Trophoblast cell (in vitro differentiated cells and primary cell): Measurements from ENCODE around the gene ANKRD16.

Source experiments
- DNase-seq, 2 donors: peaks; one replicate each; pipeline ENCODE4 v3.0.0-alpha.2; 2016
- H2AFZ ChIP-seq: 2 replicates; pipeline ENCODE4 v1.6.1; 2013; ENCODE audit warnings: low read length, moderate library complexity, mild to moderate bottlenecking; ENCODE audit not compliant: insufficient read depth, poor library complexity
- H2AK5ac ChIP-seq: 2 replicates; pipeline ENCODE4 v1.6.1; 2013; ENCODE audit warnings: mild to moderate bottlenecking, low read length
- H2BK120ac ChIP-seq: 2 replicates; pipeline ENCODE4 v1.6.1; 2013; ENCODE audit warnings: low read length, mild to moderate bottlenecking, moderate library complexity; ENCODE audit not compliant: insufficient read depth, poor library complexity
- H2BK12ac ChIP-seq: 2 replicates; pipeline ENCODE4 v1.6.1; 2013; ENCODE audit warnings: mild to moderate bottlenecking, low read length, moderate library complexity
- H2BK5ac ChIP-seq: 2 replicates; pipeline ENCODE4 v1.6.1; 2013; ENCODE audit warnings: low read length, low read depth, moderate library complexity, mild to moderate bottlenecking; ENCODE audit not compliant: poor library complexity
- H3K14ac ChIP-seq: 2 replicates; pipeline ENCODE4 v1.6.1; 2013; ENCODE audit warnings: mild to moderate bottlenecking, low read length
- H3K18ac ChIP-seq: 2 replicates; pipeline ENCODE4 v1.6.1; 2013; ENCODE audit warnings: mild to moderate bottlenecking, low read length
- H3K23ac ChIP-seq: 2 replicates; pipeline ENCODE4 v1.6.1; 2013; ENCODE audit warnings: low read length
- H3K27ac ChIP-seq: 2 replicates; pipeline ENCODE4 v1.5.1; 2013; ENCODE audit warnings: low read depth, mild to moderate bottlenecking, inconsistent platforms, low read length, moderate library complexity
- H3K27me3 ChIP-seq: 2 replicates; pipeline ENCODE4 v1.6.1; 2013; ENCODE audit warnings: inconsistent platforms, mild to moderate bottlenecking, low read length, moderate library complexity; ENCODE audit not compliant: insufficient read depth
- H3K36me3 ChIP-seq, 2 experiments: 1 replicate in 1 of 2; 2 replicates in 1 of 2; pipeline ENCODE4 v1.6.1; 2013; ENCODE audit warnings: low read length in 2 of 2, mild to moderate bottlenecking in 2 of 2, moderate library complexity in 1 of 2; ENCODE audit not compliant: insufficient read depth in 2 of 2, control insufficient read depth in 1 of 2
- H3K4ac ChIP-seq: 2 replicates; pipeline ENCODE4 v1.6.1; 2013; ENCODE audit warnings: low read depth, mild to moderate bottlenecking, low read length, moderate library complexity
- H3K4me1 ChIP-seq, 2 experiments: 1 replicate in 1 of 2; 2 replicates in 1 of 2; pipeline ENCODE4 v1.6.1; 2013; ENCODE audit warnings: low read length in 2 of 2, mild to moderate bottlenecking in 2 of 2, moderate library complexity in 1 of 2; ENCODE audit not compliant: insufficient read depth in 2 of 2, control insufficient read depth in 1 of 2
- H3K4me2 ChIP-seq: 2 replicates; pipeline ENCODE4 v1.6.1; 2013; ENCODE audit warnings: inconsistent platforms, mild to moderate bottlenecking, low read length, moderate library complexity
- H3K4me3 ChIP-seq: 2 replicates; pipeline ENCODE4 v1.5.1; 2013; ENCODE audit warnings: mild to moderate bottlenecking, low read depth, low read length, inconsistent platforms
- H3K79me1 ChIP-seq: one replicate; pipeline ENCODE4 v1.6.1; 2013; ENCODE audit warnings: low read length
- H3K79me2 ChIP-seq: 2 replicates; pipeline ENCODE4 v1.6.1; 2013; ENCODE audit warnings: low read length, mild to moderate bottlenecking; ENCODE audit not compliant: control insufficient read depth, insufficient read depth, poor library complexity
- H3K9ac ChIP-seq: 2 replicates; pipeline ENCODE4 v1.6.1; 2013; ENCODE audit warnings: mild to moderate bottlenecking, low read length
- H3K9me3 ChIP-seq: 2 replicates; pipeline ENCODE4 v1.6.1; 2013; ENCODE audit warnings: low read depth, mild to moderate bottlenecking, control low read depth, inconsistent platforms, low read length; ENCODE audit not compliant: insufficient read depth
- H4K12ac ChIP-seq: 2 replicates; pipeline ENCODE4 v1.6.1; 2013; ENCODE audit warnings: low read depth, mild to moderate bottlenecking, low read length, moderate library complexity
- H4K8ac ChIP-seq: 2 replicates; pipeline ENCODE4 v1.6.1; 2013; ENCODE audit warnings: low read depth, mild to moderate bottlenecking, low read length, moderate library complexity
- H4K91ac ChIP-seq: one replicate; pipeline ENCODE4 v1.6.1; 2013; ENCODE audit warnings: low read depth, mild to moderate bottlenecking, low read length, moderate library complexity
- WGBS: extraction: QIAGEN DNeasy Blood & Tissue Kit; methylation state at CpG from one replicate; pipeline ENCODE4 v1.1.7; 2013; ENCODE audit warnings: missing lambda C conversion rate; ENCODE audit not compliant: insufficient read length, insufficient coverage; ENCODE audit errors: extremely low coverage; 5-methylcytosine and 5-hydroxymethylcytosine counted together

The ANKRD16 gene

DNA sequence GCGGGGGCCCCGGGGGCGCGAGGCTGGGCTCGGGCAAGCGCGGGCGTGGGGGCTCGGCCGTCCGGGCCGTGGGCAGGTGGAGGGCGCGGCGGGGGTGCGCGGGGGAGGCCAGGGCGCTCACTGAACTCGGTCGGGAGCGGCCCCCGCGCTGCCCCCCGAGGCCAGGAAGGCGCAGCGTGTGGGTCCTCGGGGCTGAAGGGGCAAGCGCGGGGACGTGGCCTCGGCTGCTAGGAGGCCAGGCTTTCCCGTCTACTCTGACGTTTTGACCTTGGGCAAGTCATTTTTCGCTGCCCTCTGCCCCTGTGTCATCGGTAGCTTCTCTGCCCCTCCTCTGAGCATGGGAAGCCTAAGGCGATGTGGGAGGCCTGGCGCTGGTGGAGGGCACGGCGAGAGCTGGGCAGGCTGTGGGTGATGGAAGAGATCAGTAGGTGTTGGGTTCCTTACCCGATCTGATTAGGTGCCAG lies 791 bp upstream of the ANKRD16 start:
- Histone ChIP-seq H2BK12ac (no peak overlapping the region), H2AK5ac (peak overlapping the region; percentile 69), H3K4ac (peak overlapping the region; percentile 60), H3K27me3 (no peaks in the 10 kb centered on the region), H3K79me2 (peaks cover 11% of the 10 kb centered on the region), H3K4me2 (peak overlapping the region; percentile 73), H3K36me3 (peaks cover 10 to 15% of the 10 kb centered on the region in 2 experiments), H4K91ac (peak overlapping the region; percentile 75), H2BK5ac (no peak overlapping the region), H3K4me3 (peak overlapping the region; percentile 80), H3K23ac (no peak overlapping the region), H3K9me3 (no peaks in the 10 kb centered on the region), H3K9ac (peak overlapping the region; percentile 79), H2BK120ac (no peak overlapping the region), H3K27ac (peak overlapping the region; percentile 3), H3K79me1 (peaks cover 8% of the 10 kb centered on the region), H4K12ac (peak overlapping the region; percentile 65), H2AFZ (no peak overlapping the region), H3K14ac (peak overlapping the region; percentile 33), H3K18ac (peak overlapping the region; percentile 62), H4K8ac (peak overlapping the region; percentile 63), H3K4me1 (peaks cover 4 to 13% of the 10 kb centered on the region in 2 experiments)
- peak; percentile 15 to 50 for DNase-seq
- WGBS, result no CpG with 5 or more reads among the region's 40 CpGs

DNA sequence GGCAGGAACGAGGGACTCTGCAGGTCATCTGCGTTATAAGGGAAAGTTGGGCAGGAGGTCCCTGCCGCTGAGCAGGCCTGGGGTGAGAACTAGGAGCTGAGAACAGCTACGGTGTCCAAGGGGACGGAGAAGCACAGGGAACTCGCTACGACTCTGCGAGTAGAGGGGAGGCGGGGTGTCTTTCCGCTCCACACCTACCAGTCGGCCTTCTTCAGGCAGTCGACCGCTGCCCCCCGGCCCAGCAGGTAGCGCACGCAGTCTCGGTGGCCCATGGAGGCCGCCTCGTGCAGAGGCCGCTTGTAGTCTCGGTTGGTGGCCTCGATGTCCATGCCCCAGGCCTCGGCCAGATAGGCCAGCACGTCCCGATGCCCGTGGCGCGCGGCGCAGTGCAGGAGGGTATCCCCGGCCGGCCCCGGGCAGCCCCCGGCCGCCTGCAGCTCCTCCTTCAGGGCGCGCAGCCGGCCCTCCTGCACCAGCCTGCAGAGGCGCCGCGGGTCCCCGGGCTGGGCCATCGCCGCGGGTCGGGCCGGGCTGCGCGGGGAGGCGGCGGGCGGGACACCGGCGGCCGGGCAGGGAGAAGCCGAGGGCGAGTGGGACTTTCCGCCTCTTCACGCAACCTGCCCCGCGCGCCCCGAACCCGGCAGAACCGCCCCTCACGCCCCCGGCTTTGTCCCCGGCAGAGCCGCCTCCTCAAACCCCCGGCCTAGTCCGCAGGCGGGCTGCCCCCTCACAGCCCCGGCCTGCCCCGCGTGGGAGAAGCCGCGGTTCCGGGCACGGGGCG lies 660 bp downstream of the ANKRD16 start:
- Histone ChIP-seq H3K79me1 (peaks cover 8% of the 10 kb centered on the region), H3K4me2 (peak overlapping the region; percentile 65), H3K14ac (peak overlapping the region; percentile 89), H3K4ac (peak overlapping the region; percentile 90), H2BK5ac (peak overlapping the region; percentile 53), H2BK12ac (no peak overlapping the region), H3K18ac (peak overlapping the region; percentile 72), H4K12ac (peak overlapping the region; percentile 74), H3K9me3 (no peaks in the 10 kb centered on the region), H3K9ac (peak overlapping the region; percentile 38), H3K36me3 (peaks cover 6 to 12% of the 10 kb centered on the region in 2 experiments), H3K27ac (peak overlapping the region; percentile 29), H3K23ac (no peak overlapping the region), H4K8ac (peak overlapping the region; percentile 97), H4K91ac (peak overlapping the region; percentile 59), H3K4me3 (peak overlapping the region; percentile 87), H3K27me3 (no peaks in the 10 kb centered on the region), H3K4me1 (peaks cover 4 to 13% of the 10 kb centered on the region in 2 experiments), H2AK5ac (no peak overlapping the region), H2AFZ (peak overlapping the region; percentile 96), H3K79me2 (peaks cover 11% of the 10 kb centered on the region), H2BK120ac (no peak overlapping the region)
- WGBS, result no CpG with 5 or more reads among the region's 80 CpGs
- DNase-seq, result peak; percentile 7 to 43

DNA sequence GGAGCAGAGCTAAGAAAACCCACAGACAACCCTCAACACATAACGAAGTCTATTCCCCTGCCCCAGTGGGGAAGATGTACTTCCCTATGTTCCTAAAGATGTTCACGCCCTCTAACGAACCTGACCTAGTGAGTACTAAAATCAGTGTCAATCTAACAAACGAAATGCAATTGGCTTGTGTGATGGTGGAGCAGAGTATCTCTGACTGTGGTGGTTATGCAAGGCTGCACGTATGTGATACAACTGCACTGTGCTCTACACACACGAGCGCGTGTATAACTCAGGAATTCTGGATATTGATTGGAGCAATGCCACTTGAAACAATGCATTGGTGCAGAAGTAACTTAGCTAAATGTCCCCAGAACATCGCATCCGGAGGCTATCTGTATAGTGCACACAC lies 1.3 kb downstream of the ANKRD16 start:
- H3K27ac ChIP-seq, result no peak overlapping the region
- peaks cover 7 to 13% of the 10 kb centered on the region in 2 experiments for H3K36me3 ChIP-seq
- no peak overlapping the region for H3K18ac ChIP-seq
- no CpG with 5 or more reads among the region's 10 CpGs for WGBS
- H3K27me3 ChIP-seq, result no peaks in the 10 kb centered on the region
- no peak overlapping the region for H4K91ac ChIP-seq
- H4K8ac ChIP-seq, result no peak overlapping the region
- no peak overlapping the region for H3K4ac ChIP-seq
- peak overlapping the region; percentile 65 for H3K4me2 ChIP-seq
- no peak overlapping the region for H4K12ac ChIP-seq
- H3K9ac ChIP-seq, result no peak overlapping the region
- H2AFZ ChIP-seq, result no peak overlapping the region
- H3K4me1 ChIP-seq, result peaks cover 4 to 13% of the 10 kb centered on the region in 2 experiments
- H3K9me3 ChIP-seq, result no peaks in the 10 kb centered on the region
- H2AK5ac ChIP-seq, result no peak overlapping the region
- no peak overlapping the region for H3K4me3 ChIP-seq
- peak in 1 of 2 donors; percentile 5 for DNase-seq
- H3K14ac ChIP-seq, result no peak overlapping the region
- no peak overlapping the region for H2BK12ac ChIP-seq
- no peak overlapping the region for H2BK120ac ChIP-seq
- H3K79me2 ChIP-seq, result peaks cover 11% of the 10 kb centered on the region
- H2BK5ac ChIP-seq, result no peak overlapping the region
- no peak overlapping the region for H3K23ac ChIP-seq
- H3K79me1 ChIP-seq, result peaks cover 8% of the 10 kb centered on the region

DNA sequence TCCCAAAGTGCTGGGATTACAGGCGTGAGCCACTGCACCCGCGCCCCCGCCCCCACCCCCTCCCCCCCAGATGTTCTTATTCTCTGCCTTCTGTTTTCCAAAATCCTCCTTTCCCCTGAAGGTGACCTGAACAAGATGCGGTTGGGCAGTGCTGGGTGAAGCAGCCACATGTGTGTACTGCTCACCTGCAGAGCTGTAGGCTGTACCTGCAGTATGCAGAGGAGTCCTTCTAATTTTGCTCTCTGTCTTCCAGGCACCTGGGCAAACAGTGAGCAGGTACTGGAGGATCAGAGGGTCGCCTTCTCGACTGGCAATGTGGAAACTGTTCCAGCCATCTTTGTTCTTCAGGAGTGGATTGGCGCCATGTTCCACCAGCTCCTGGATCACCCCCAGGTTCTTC lies 2.1 kb downstream of the ANKRD16 start:
- H3K4me2 ChIP-seq, result no peak overlapping the region
- no peak overlapping the region for H2AK5ac ChIP-seq
- no peak overlapping the region for H2BK5ac ChIP-seq
- H3K27me3 ChIP-seq, result no peaks in the 10 kb centered on the region
- no peak overlapping the region for H2AFZ ChIP-seq
- H4K8ac ChIP-seq, result no peak overlapping the region
- no peak overlapping the region for H3K14ac ChIP-seq
- peaks cover 11% of the 10 kb centered on the region for H3K79me2 ChIP-seq
- no peaks in the 10 kb centered on the region for H3K9me3 ChIP-seq
- no peak overlapping the region for H3K18ac ChIP-seq
- no peak overlapping the region for H3K27ac ChIP-seq
- no CpG with 5 or more reads among the region's 8 CpGs for WGBS
- H4K12ac ChIP-seq, result no peak overlapping the region
- peaks cover 10 to 17% of the 10 kb centered on the region in 2 experiments for H3K36me3 ChIP-seq
- H3K23ac ChIP-seq, result no peak overlapping the region
- peaks cover 8% of the 10 kb centered on the region for H3K79me1 ChIP-seq
- H3K9ac ChIP-seq, result no peak overlapping the region
- H4K91ac ChIP-seq, result no peak overlapping the region
- H3K4me1 ChIP-seq, result peaks cover 4 to 13% of the 10 kb centered on the region in 2 experiments
- no peak overlapping the region for H2BK12ac ChIP-seq
- H3K4me3 ChIP-seq, result no peak overlapping the region
- no peak for DNase-seq
- H2BK120ac ChIP-seq, result no peak overlapping the region
- H3K4ac ChIP-seq, result no peak overlapping the region
